Measurements from ENCODE around the gene XPO5. TPM values are rescaled to one million over a fixed set of nuclear protein-coding genes. Genes with fewer than 3 reads are reported as not detected.

XPO5 gene
- total RNA-seq, 2 experiments from 2014 or later: 58.5 to 74.9 TPM

GRCh38 chr6:43510827-43511163, 65.0 kb downstream of the XPO5 start:
- ChIA-PET POLR2A (no interaction called here), CTCF (ENCODE audit: unreplicated experiment) (interaction anchor here (0.5 kb wide), 1 partner anchor 19 kb away, joined by 3 read pairs; no protein-coding TSS in a partner anchor)
- Histone ChIP-seq H3K4me3 (ENCODE audit: low read depth, low read length, poor library complexity, severe bottlenecking) (no peak overlapping the region), H3K9me3 (ENCODE audit: low read length) (no peaks in the 10 kb centered on the region), H2AFZ (ENCODE audit: low read length) (no peak overlapping the region), H3K36me3 (ENCODE audit: insufficient read depth, low read length) (peaks cover 42% of the 10 kb centered on the region), H3K4me2 (ENCODE audit: low read length) (no peak overlapping the region), H4K20me1 (ENCODE audit: insufficient read depth, low read length) (no peaks in the 10 kb centered on the region), H3K27ac (ENCODE audit: low read depth, low read length, poor library complexity, severe bottlenecking) (no peak overlapping the region), H3K79me2 (ENCODE audit: insufficient read depth, low read depth, low read length) (peaks cover 6% of the 10 kb centered on the region; the same call in 1 of the 2 replicates), H3K4me1 (ENCODE audit: insufficient read depth, low read length, poor library complexity, severe bottlenecking) (peaks cover 6% of the 10 kb centered on the region), H3K9me2 (ENCODE audit: insufficient read depth, low read length) (no peaks in the 10 kb centered on the region)
- DNase-seq (ENCODE audit: low spot score): no peak
- TF ChIP-seq EZH2phosphoT487 (IDR thresholded peaks at IDR 0.05; ENCODE audit: borderline replicate concordance, low read depth, low read length) (no peak), CTCF (conservative IDR thresholded peaks at IDR 0.05; ENCODE audit: low read length) (no peak)
- intact Hi-C loops (cut with micrococcal nuclease; ENCODE audit: unreplicated experiment): loop anchor here (10.0 kb wide), 1 partner anchor 564 kb away; no protein-coding TSS in a partner anchor
- BruUV-seq (replicated peaks): no TSS peak

- Histone ChIP-seq H3K9me3 (ENCODE audit: low read length) (no peaks in the 10 kb centered on the region), H3K36me3 (ENCODE audit: insufficient read depth, low read length) (peaks cover 45% of the 10 kb centered on the region), H3K79me2 (ENCODE audit: insufficient read depth, low read depth, low read length) (no peaks in the 10 kb centered on the region; the same call in 1 of the 2 replicates), H3K27ac (ENCODE audit: low read depth, low read length, poor library complexity, severe bottlenecking) (no peak within 1 kb of the TSS), H3K4me3 (ENCODE audit: low read depth, low read length, poor library complexity, severe bottlenecking) (peak within 1 kb of the TSS; percentile 53), H4K20me1 (ENCODE audit: insufficient read depth, low read length) (no peaks in the 10 kb centered on the region), H2AFZ (ENCODE audit: low read length) (no peak within 1 kb of the TSS), H3K4me1 (ENCODE audit: insufficient read depth, low read length, poor library complexity, severe bottlenecking) (no peaks in the 10 kb centered on the region), H3K9me2 (ENCODE audit: insufficient read depth, low read length) (no peaks in the 10 kb centered on the region), H3K4me2 (ENCODE audit: low read length) (peak within 1 kb of the TSS; percentile 62)
- intact Hi-C loops (cut with micrococcal nuclease; ENCODE audit: unreplicated experiment): loop anchor here (10.0 kb wide), 2 partner anchors 435 to 565 kb away; partner anchors contain the start of gene PTK7
- peak; percentile 50 for DNase-seq (ENCODE audit: low spot score)
- TF ChIP-seq CTCF (conservative IDR thresholded peaks at IDR 0.05; ENCODE audit: low read length) (no peak), EZH2phosphoT487 (IDR thresholded peaks at IDR 0.05; ENCODE audit: borderline replicate concordance, low read depth, low read length) (no peak)
- CTCF ChIA-PET (ENCODE audit: unreplicated experiment): interaction anchor here (0.5 kb wide), 1 partner anchor 20 kb away, joined by 3 read pairs; no protein-coding TSS in a partner anchor
- no TSS peak for BruUV-seq (replicated peaks)
- POLR2A ChIA-PET: no interaction called here
Observed at GRCh38 chr6:43509984-43510826, 65.6 kb downstream of the XPO5 start, which contains the start of gene LRRC73. TSS of gene LRRC73 (minus strand) at chr6:43510346. CDS start at chr6:43509785, 561 bp downstream.

Data from OCI-LY7 (cell line).